ENCODE data around the gene GADD45A. TPM values are rescaled to one million over a fixed set of nuclear protein-coding genes. Genes with fewer than 3 reads are reported as not detected.

GADD45A gene
- total RNA-seq, 1 experiment from 2014 or later: 58.6 TPM

- H3K4me1 Mint-ChIP-seq (ENCODE audit: low read depth, unreplicated experiment): peaks cover 13% of the 10 kb centered on the region
- no peaks in the 10 kb centered on the region for H3K27me3 Mint-ChIP-seq (ENCODE audit: insufficient read depth, unreplicated experiment)
- no peak for DNase-seq
- H3K4me3 Mint-ChIP-seq (ENCODE audit: unreplicated experiment): no peak overlapping the region
- POLR2A ChIA-PET: no interaction called here
- Histone ChIP-seq H3K36me3 (ENCODE audit: control insufficient read depth, insufficient read depth, low read length) (no peaks in the 10 kb centered on the region), H3K4me3 (ENCODE audit: low read depth, low read length) (no peak overlapping the region), H3K27me3 (replicated peaks; ENCODE audit: control insufficient read depth, insufficient read depth, low read length) (no peaks in the 10 kb centered on the region), H3K4me1 (no peaks in the 10 kb centered on the region), H3K9me3 (no peaks in the 10 kb centered on the region)
- TF ChIP-seq CTCF (IDR thresholded peaks at IDR 0.05; ENCODE audit: insufficient read depth in 1 of 2, low read depth in 1 of 2, low read length in 1 of 2, severe bottlenecking in 1 of 2, unreplicated experiment in 1 of 2): no peak
- intact Hi-C loops (cut with micrococcal nuclease; ENCODE audit: unreplicated experiment): no loop called here
- no peak overlapping the region for H3K27ac Mint-ChIP-seq (ENCODE audit: unreplicated experiment)
- CTCF ChIA-PET: no interaction called here
- H3K36me3 Mint-ChIP-seq (ENCODE audit: insufficient read depth, unreplicated experiment): no peaks in the 10 kb centered on the region
- no peaks in the 10 kb centered on the region for H3K9me3 Mint-ChIP-seq (ENCODE audit: unreplicated experiment)
- no TSS peak for BruUV-seq (replicated peaks)
Observed at GRCh38 chr1:67716800-67717199, 31.8 kb downstream of the GADD45A start.

- Histone ChIP-seq H3K36me3 (ENCODE audit: control insufficient read depth, insufficient read depth, low read length) (no peaks in the 10 kb centered on the region), H3K9me3 (no peaks in the 10 kb centered on the region), H3K27me3 (replicated peaks; ENCODE audit: control insufficient read depth, insufficient read depth, low read length) (no peaks in the 10 kb centered on the region), H3K4me3 (ENCODE audit: low read depth, low read length) (no peak overlapping the region), H3K4me1 (no peaks in the 10 kb centered on the region)
- CTCF ChIA-PET: no interaction called here
- Mint-ChIP-seq H3K9me3 (ENCODE audit: unreplicated experiment) (no peaks in the 10 kb centered on the region), H3K36me3 (ENCODE audit: insufficient read depth, unreplicated experiment) (no peaks in the 10 kb centered on the region), H3K4me1 (ENCODE audit: low read depth, unreplicated experiment) (peaks cover 13% of the 10 kb centered on the region), H3K4me3 (ENCODE audit: unreplicated experiment) (no peak overlapping the region), H3K27ac (ENCODE audit: unreplicated experiment) (no peak overlapping the region), H3K27me3 (ENCODE audit: insufficient read depth, unreplicated experiment) (no peaks in the 10 kb centered on the region)
- POLR2A ChIA-PET: no interaction called here
- no peak for TF ChIP-seq CTCF (IDR thresholded peaks at IDR 0.05; ENCODE audit: insufficient read depth in 1 of 2, low read depth in 1 of 2, low read length in 1 of 2, severe bottlenecking in 1 of 2, unreplicated experiment in 1 of 2)
- no TSS peak for BruUV-seq (replicated peaks)
- intact Hi-C loops (cut with micrococcal nuclease; ENCODE audit: unreplicated experiment): no loop called here
- DNase-seq: no peak
Observed at GRCh38 chr1:67717876-67718275, 32.9 kb downstream of the GADD45A start.

- H3K36me3 ChIP-seq (ENCODE audit: control insufficient read depth, insufficient read depth, low read length): no peaks in the 10 kb centered on the region
- Mint-ChIP-seq H3K4me3 (ENCODE audit: unreplicated experiment) (no peak overlapping the region), H3K4me1 (ENCODE audit: low read depth, unreplicated experiment) (peaks cover 8% of the 10 kb centered on the region), H3K27ac (ENCODE audit: unreplicated experiment) (no peak overlapping the region), H3K9me3 (ENCODE audit: unreplicated experiment) (no peaks in the 10 kb centered on the region), H3K36me3 (ENCODE audit: insufficient read depth, unreplicated experiment) (no peaks in the 10 kb centered on the region), H3K27me3 (ENCODE audit: insufficient read depth, unreplicated experiment) (no peaks in the 10 kb centered on the region)
- no peaks in the 10 kb centered on the region for H3K27me3 ChIP-seq (replicated peaks; ENCODE audit: control insufficient read depth, insufficient read depth, low read length)
- H3K9me3 ChIP-seq: no peaks in the 10 kb centered on the region
- DNase-seq: no peak
- H3K4me3 ChIP-seq (ENCODE audit: low read depth, low read length): no peak overlapping the region
- CTCF ChIA-PET: no interaction called here
- H3K4me1 ChIP-seq: 0 out of 2 replicates have a peak, but pooled peaks cover 3% of the 10 kb centered on the region
- no TSS peak for BruUV-seq (replicated peaks)
- TF ChIP-seq CTCF (IDR thresholded peaks at IDR 0.05; ENCODE audit: insufficient read depth in 1 of 2, low read depth in 1 of 2, low read length in 1 of 2, severe bottlenecking in 1 of 2, unreplicated experiment in 1 of 2): no peak
- POLR2A ChIA-PET: no interaction called here
- intact Hi-C loops (cut with micrococcal nuclease; ENCODE audit: unreplicated experiment): no loop called here
Observed at GRCh38 chr1:67719329-67720196, 34.6 kb downstream of the GADD45A start.

Data from Caco-2 (cell line).